ENCODE results near the gene FBXL12.

The FBXL12 gene

GRCh38 chr19:9768175-9769112, 50.4 kb downstream of the FBXL12 start, which contains the start of gene ZNF846:
Gene ZNF846, minus strand, starts transcription at chr19:9768738. Its CDS starts 3,788 bp downstream, at chr19:9764950.
- Histone ChIP-seq H4K20me1 (ENCODE audit: insufficient read depth, low read length, poor library complexity, severe bottlenecking) (no peaks in the 10 kb centered on the region), H3K4me3 (ENCODE audit: low read length, poor library complexity, severe bottlenecking) (peak within 1 kb of the TSS; percentile 87)

More at GRCh38 chr19:9768175-9769112, 50.4 kb downstream of the FBXL12 start, which contains the start of gene ZNF846:
- H2AFZ ChIP-seq (ENCODE audit: low read length) = peak within 1 kb of the TSS; percentile 89
- H3K9me3 ChIP-seq (ENCODE audit: insufficient read depth, low read depth, low read length) = no peaks in the 10 kb centered on the region
- peak within 1 kb of the TSS; percentile 94 for H3K9ac ChIP-seq (ENCODE audit: low read depth, low read length, poor library complexity, severe bottlenecking)
- TF ChIP-seq CTCF (conservative IDR thresholded peaks at IDR 0.05; ENCODE audit: low read length) (no peak), EZH2phosphoT487 (IDR thresholded peaks at IDR 0.05; ENCODE audit: borderline replicate concordance) (no peak)
- H3K27me3 ChIP-seq (ENCODE audit: insufficient read depth, low read length, poor library complexity, severe bottlenecking) = no peaks in the 10 kb centered on the region
- peaks cover 11% of the 10 kb centered on the region for H3K4me1 ChIP-seq (ENCODE audit: insufficient read depth, low read length, poor library complexity, severe bottlenecking)
- no peaks in the 10 kb centered on the region for H3K36me3 ChIP-seq (ENCODE audit: insufficient read depth, low read length)
- H3K4me2 ChIP-seq (ENCODE audit: low read depth, low read length, poor library complexity, severe bottlenecking) = peak within 1 kb of the TSS; percentile 75
- no peaks in the 10 kb centered on the region for H3F3A ChIP-seq (ENCODE audit: low read depth)
- peaks cover 12% of the 10 kb centered on the region for H3K79me2 ChIP-seq (ENCODE audit: insufficient read depth, low read length)
- H3K9me2 ChIP-seq (replicated peaks; ENCODE audit: low read depth, low read length) = no peaks in the 10 kb centered on the region
